Raji (cell line): Measurements from ENCODE around the gene CAMSAP1.

Source experiments
- POLR2A ChIP-seq: IDR thresholded peaks from 2 replicates; pipeline ENCODE4 v1.6.1; 2011; ENCODE audit warnings: low read depth, low read length, control low read depth; ENCODE audit not compliant: insufficient read depth

Gene CAMSAP1

DNA sequence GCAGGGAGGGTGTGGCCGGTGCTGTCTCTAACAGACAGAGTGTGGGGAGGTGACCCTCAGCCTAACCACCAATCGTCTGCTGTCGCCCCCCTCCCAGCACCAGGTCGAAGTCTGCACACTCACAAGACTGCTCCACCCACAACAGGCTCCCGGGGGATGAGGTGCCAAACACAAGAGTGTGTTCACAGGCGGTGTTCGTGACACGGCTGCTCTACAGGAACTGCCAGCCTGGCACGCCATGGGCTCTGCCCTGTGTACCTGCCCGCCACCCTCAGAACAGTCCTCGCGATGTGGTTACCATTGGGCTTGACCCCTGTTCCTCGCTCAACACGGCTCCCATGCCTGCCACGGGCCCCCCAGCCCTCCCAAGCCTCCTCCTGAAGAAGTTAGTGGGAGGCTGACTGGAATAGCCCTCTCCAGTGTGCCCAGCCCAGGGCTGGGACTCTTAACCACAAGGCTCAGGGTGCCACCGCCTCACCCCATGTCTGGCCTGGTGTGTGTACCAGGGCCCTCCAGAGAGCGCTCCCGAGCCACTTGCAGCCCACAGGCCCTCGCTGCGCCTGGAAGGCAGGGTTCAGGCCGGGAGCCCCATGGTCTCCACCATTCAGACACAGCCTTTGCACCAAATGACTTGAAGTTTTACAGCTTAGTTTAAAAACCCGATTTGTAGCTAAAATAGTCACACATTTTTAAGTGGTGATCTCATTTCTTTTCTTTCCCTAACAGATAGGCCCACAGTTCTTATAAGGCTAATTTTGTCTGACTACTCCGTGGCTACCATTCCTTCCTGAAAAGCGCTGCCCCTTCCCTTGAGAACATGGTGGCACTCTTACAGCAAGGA lies 102.5 kb downstream of the CAMSAP1 start:
- TF ChIP-seq POLR2A = no peak

DNA sequence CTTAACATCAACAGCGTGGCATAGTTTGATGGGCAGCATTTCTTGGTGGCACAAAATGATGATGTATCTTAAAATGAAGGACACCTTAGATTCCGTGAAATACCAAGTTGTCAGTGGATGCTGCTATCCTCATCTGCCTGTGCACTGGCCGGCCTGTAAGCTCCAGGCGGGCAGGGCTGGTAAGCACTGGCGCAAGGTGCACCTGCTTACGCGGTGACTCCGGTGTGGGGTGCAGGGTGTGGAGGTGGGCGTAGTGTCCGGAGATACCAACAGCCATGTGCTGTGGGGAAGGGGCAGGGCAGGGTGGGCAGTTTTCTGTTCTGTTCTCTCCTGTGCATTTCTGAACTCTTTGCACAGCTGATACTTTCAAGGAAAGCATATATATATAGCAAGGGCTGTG lies 103.9 kb downstream of the CAMSAP1 start:
- TF ChIP-seq POLR2A = no peak

GRCh38 chr9:135802876-135803419 lies 104.4 kb downstream of the CAMSAP1 start:
- TF ChIP-seq POLR2A = no peak

DNA sequence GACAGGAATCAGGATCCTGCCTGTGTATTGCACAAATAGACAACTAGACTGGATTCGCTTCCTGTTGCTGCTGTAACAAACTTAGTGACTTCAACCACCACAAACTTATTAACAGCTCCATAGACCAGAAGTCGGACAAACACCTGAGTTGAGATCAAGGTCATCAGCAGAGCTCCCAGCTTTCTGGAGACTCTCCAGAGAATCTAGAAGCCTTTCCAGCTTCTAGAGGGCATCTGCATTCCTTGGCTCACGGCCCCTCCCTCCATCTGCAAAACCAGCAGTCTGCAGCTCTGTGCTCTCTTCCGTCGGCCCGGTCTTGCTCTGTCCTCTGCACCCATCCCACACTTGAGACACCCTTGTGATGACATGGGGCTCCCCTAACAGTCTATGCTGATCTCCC lies 106.3 kb downstream of the CAMSAP1 start:
- no peak for TF ChIP-seq POLR2A

GRCh38 chr9:135799261-135799660 lies 108.1 kb downstream of the CAMSAP1 start:
- no peak for TF ChIP-seq POLR2A

- no peak for TF ChIP-seq POLR2A
Measured at GRCh38 chr9:135798263-135798585, 109.1 kb downstream of the CAMSAP1 start.

DNA sequence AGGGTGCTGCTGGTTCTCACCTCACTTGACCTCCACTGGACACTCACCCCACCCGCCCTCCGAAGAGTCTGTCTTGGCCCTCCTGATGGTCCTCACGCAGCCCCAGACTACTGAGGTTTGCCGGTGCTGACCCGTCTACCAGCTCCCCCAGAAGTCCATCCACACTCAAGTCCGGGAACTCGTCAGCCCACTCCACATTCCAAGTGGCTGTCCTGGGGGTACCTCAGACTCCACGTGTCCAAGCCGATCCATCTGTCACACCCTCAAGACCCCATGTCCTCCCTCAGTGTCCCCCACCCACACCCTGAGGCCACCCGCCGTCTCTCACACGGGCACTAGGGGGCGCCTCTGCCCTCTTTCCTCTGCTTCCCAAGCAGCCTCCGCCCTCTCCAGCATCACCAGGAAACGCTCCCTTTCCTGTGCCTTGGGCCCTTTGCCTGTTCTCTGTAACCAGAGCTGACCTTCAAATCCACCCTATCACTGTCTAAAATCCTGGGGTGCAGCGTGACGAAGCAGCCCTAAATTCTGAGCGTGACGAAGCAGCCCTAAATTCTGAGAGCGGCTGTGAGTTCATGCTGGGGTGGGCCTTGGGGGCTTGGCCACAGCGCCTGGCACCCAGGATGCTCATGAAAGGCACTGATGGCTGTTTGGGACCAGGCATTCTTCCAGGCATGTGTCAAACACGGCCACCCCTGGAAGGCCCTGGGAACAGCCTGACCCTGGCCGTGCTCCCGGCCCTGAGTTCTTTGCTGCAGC lies 109.7 kb downstream of the CAMSAP1 start:
- TF ChIP-seq POLR2A = no peak

GRCh38 chr9:135796784-135797485 lies 110.4 kb downstream of the CAMSAP1 start:
- TF ChIP-seq POLR2A = no peak

DNA sequence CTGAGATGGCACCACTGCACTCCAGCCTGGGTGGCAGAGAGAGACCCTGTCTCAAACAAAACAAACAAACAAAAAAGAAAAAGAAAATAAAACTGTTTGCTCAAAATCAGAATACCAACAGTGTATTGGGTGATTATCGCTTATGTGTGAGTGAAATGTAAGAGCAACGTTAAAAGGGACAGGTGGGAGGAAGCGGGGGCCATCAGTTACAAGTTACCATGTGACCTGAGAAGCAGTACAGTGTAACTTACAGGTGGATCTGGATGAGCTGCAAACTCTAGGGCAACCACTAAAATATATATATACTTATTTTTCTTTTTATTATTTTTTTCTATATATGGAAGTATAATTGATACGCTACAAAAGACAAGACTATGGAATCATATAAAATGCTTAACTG lies 112.0 kb downstream of the CAMSAP1 start:
- TF ChIP-seq POLR2A = no peak

DNA sequence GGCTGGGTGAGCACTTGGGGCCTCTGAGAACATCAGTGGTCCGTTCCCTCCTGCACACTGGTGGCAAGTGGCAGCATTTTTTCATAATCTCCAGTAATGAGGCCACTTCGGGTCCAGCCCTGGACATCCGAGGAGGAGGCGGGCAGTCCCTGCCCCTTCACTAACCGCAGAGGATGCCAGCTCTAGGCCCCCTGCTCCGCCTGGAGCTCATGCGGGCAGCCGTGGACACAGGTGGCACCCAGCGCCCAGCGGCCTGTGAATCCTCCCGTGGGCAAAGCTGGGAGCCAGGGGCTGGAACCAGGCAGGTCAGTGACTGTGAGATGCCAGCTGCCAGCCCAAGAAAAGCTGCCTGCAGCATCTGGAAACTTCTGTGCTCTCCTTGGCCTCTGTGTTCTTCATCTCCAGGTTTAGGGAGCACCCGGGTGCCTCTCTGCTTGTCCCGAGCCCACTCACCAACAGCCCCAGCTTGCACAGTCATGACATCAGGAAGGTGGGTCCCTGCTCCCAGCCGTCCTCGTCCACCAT lies 112.9 kb downstream of the CAMSAP1 start:
- no peak for TF ChIP-seq POLR2A

DNA sequence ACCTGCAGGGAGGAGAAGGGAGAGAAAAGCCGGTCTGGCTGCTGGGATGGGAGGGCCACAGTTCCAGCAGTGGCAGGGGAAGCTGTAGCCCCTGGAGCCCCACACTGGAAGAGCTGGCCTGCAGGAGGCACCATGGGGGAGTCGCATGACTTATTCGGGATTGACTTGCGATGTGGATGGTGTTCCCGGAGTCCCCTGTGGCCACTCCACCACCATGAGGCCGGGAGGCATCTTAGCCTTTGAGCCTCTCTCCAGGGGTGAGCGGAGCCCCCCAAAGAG lies 113.3 kb downstream of the CAMSAP1 start:
- TF ChIP-seq POLR2A = no peak

- TF ChIP-seq POLR2A = no peak
Measured at GRCh38 chr9:135793221-135794056, 113.9 kb downstream of the CAMSAP1 start.

DNA sequence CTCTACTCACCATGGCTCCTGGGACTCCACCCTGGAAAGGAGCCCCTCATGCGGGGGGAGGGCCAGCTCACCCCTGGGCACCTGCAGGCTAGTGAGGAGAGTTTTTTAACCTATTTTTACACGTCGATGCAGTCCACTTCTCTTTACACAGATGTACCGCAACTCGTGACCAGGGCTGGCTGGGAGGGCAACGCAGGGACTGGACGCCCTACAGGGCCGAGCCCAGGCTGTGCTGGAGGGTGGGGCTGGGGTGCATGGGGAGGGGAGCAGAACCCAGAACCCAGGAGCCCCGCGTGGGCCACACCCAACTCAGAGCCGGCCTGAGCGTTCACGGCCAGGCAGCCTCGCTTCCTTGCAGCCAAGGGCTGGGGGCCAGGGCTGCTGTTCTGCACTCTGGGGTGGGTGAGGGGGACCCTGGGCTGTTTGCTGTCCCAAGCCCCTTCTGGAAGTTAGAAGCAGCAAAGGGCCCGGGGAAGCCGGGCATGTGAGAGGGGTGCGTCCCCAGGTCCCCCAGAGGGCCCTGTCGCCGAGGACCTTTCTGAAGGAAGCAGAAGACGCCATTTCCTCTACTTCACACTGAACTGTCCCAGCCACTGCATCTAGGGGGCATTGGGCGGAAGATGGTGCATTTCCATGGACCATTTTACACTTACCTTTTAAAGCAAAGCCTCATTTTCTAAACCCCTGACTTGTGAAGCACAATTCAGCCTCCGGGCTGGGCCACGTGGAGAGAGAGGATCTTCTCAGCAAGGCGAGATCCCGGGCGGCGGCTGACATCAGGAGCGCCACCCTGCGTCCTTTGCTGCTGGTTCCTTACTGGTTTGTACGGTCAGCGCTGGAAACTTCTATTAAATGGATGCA lies 114.8 kb downstream of the CAMSAP1 start:
- TF ChIP-seq POLR2A = no peak
